OCI-LY7 (cell line): Measurements from ENCODE around the gene PHF1. TPM values are rescaled to one million over a fixed set of nuclear protein-coding genes. Genes with fewer than 3 reads are reported as not detected.
"Not testable (repeated sequence)": the region's sequence is repeated elsewhere in the genome, so short reads cannot be mapped to it uniquely, and the experiment has no call there.

ENCODE experiments used
- BruUV-seq: library from RNA; stranded (reverse); fragments of 400-500 nt; replicated peaks from 2 replicates; lab custom pipeline; 2021; lab: Mats Ljungman, UMichigan
- CTCF ChIA-PET: fragments of 300-600 bp; sonication (Branson Sonifier 250); formaldehyde crosslinking; loops from one replicate; lab custom pipeline; 2022; ENCODE audit warnings: antibody characterized with exemption; ENCODE audit not compliant: unreplicated experiment; lab: Charles Lee
- POLR2A ChIA-PET: fragments of 300-600 bp; sonication (Branson Sonifier 250); formaldehyde crosslinking; loops from one replicate; lab custom pipeline; 2022; ENCODE audit warnings: antibody characterized with exemption; lab: Charles Lee
- DNase-seq: peaks from one replicate; pipeline ENCODE4 v3.0.0-alpha.2; 2015; ENCODE audit warnings: low spot score
- H2AFZ ChIP-seq: fragments of 200-600 bp; sonication (generic), shearing (Covaris generic); 2 replicates; pipeline ENCODE4 v1.6.1; 2014; ENCODE audit warnings: mild to moderate bottlenecking, antibody characterized with exemption, low read length, moderate library complexity
- H3K27ac ChIP-seq: fragments of 200-600 bp; sonication (generic); 2 replicates; pipeline ENCODE4 v1.5.1; 2014; ENCODE audit warnings: mixed run types, low read depth, mild to moderate bottlenecking, moderate library complexity, low read length, inconsistent platforms; ENCODE audit not compliant: poor library complexity, severe bottlenecking
- H3K36me3 ChIP-seq: fragments of 200-600 bp; sonication (generic); 2 replicates; pipeline ENCODE4 v1.6.1; 2014; ENCODE audit warnings: mild to moderate bottlenecking, antibody characterized with exemption, low read length, moderate library complexity, mixed read lengths; ENCODE audit not compliant: insufficient read depth
- H3K4me1 ChIP-seq: fragments of 200-600 bp; sonication (generic); 2 replicates; pipeline ENCODE4 v1.5.1; 2014; ENCODE audit warnings: mild to moderate bottlenecking, low read length; ENCODE audit not compliant: insufficient read depth, poor library complexity, severe bottlenecking
- H3K4me2 ChIP-seq: fragments of 200-600 bp; sonication (generic); 2 replicates; pipeline ENCODE4 v1.6.1; 2014; ENCODE audit warnings: mild to moderate bottlenecking, low read length
- H3K4me3 ChIP-seq: fragments of 200-600 bp; sonication (generic); 2 replicates; pipeline ENCODE4 v1.5.1; 2014; ENCODE audit warnings: mild to moderate bottlenecking, low read depth, low read length; ENCODE audit not compliant: poor library complexity, severe bottlenecking
- H3K79me2 ChIP-seq: fragments of 200-600 bp; sonication (generic); 2 replicates; pipeline ENCODE4 v1.6.1; 2016; ENCODE audit warnings: low read depth, mild to moderate bottlenecking, low read length, moderate library complexity, mixed read lengths; ENCODE audit not compliant: insufficient read depth
- H3K9me2 ChIP-seq: fragments of 200-600 bp; sonication (generic); 2 replicates; pipeline ENCODE4 v1.6.1; 2016; ENCODE audit warnings: mild to moderate bottlenecking, low read length, mixed read lengths; ENCODE audit not compliant: insufficient read depth
- H3K9me3 ChIP-seq: fragments of 200-600 bp; sonication (generic); 2 replicates; pipeline ENCODE4 v1.6.1; 2014; ENCODE audit warnings: mild to moderate bottlenecking, mixed run types, low read length, mixed read lengths
- H4K20me1 ChIP-seq: fragments of 200-600 bp; sonication (generic); 2 replicates; pipeline ENCODE4 v1.6.1; 2014; ENCODE audit warnings: mild to moderate bottlenecking, antibody characterized with exemption, low read length, moderate library complexity, mixed read lengths; ENCODE audit not compliant: insufficient read depth
- CTCF ChIP-seq: fragments of 200-600 bp; sonication (generic); conservative IDR thresholded peaks from 2 replicates; pipeline ENCODE4 v1.5.1; 2014; ENCODE audit warnings: mild to moderate bottlenecking, antibody characterized with exemption, low read length, moderate library complexity, mixed read lengths
- EZH2phosphoT487 ChIP-seq: fragments of 200-600 bp; sonication (generic); IDR thresholded peaks from 2 replicates; pipeline ENCODE4 v1.6.1; 2018; ENCODE audit warnings: low read depth, borderline replicate concordance, mild to moderate bottlenecking, mixed run types, antibody characterized with exemption, low read length, moderate library complexity, mixed read lengths
- intact Hi-C: fragments of 100-400 bp; cut with micrococcal nuclease; formaldehyde crosslinking; loops from one replicate; pipeline ENCODE4 v1.10.0; 2022; ENCODE audit not compliant: unreplicated experiment
- total RNA-seq, 2 experiments: library from RNA; depleted of rRNA in 1 of 2; stranded (reverse); fragments of >200 nt in 1 of 2; shearing (Covaris generic) in 1 of 2; gene quantifications; 2 replicates each; pipeline ENCODE4 v1.2.3, GENCODE V29; 2014 to 2022

PHF1 gene
- total RNA-seq, 2 experiments from 2014 or later = 19.9 to 30.2 TPM

DNA sequence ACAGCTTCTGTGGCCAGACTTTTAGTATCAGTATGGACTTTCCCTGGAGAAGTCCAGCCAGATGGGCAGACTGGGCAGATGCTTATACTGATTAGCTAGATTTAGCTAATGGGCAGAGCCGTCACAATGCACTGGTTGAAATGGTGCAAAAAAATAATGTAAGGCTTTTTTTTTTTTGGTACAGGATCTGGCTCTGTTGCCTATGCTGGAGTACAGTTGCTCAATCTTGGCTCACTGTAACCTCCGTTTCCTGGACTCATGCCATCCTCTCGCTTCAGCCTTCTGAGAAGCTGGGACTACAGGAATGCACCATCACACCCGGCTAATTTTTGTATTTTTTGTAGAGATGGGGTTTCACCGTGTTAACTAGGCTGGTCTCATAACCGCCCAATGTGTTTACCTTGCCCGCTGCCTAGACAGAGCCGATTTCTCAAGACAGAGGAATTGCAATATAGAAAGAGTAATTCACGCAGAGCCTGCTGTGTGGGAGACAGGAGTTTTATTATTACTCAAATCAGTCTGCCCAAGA is 35.6 kb upstream of the PHF1 start:
- Histone ChIP-seq H4K20me1 (no peaks in the 10 kb centered on the region), H3K27ac (no peak overlapping the region), H3K4me2 (no peak overlapping the region), H3K79me2 (no peaks in the 10 kb centered on the region), H2AFZ (no peak overlapping the region), H3K9me3 (no peaks in the 10 kb centered on the region), H3K36me3 (no peaks in the 10 kb centered on the region), H3K9me2 (no peaks in the 10 kb centered on the region), H3K4me3 (no peak overlapping the region), H3K4me1 (peaks cover 10% of the 10 kb centered on the region)
- DNase-seq = no peak
- POLR2A ChIA-PET = interaction anchor here (0.7 kb wide), 1 partner anchor 25 kb away, joined by 4 read pairs; no protein-coding TSS in a partner anchor
- CTCF ChIA-PET = interaction anchor here (1.4 kb wide), 1 partner anchor 14 kb away, joined by 5 read pairs; no protein-coding TSS in a partner anchor
- no TSS peak for BruUV-seq
- TF ChIP-seq EZH2phosphoT487 (no peak), CTCF (no peak)
- intact Hi-C loops = no loop called here

- Histone ChIP-seq H2AFZ (no peak overlapping the region), H3K4me2 (no peak overlapping the region), H3K4me1 (peaks cover 10% of the 10 kb centered on the region), H3K9me2 (no peaks in the 10 kb centered on the region), H3K9me3 (no peaks in the 10 kb centered on the region), H3K79me2 (no peaks in the 10 kb centered on the region), H3K36me3 (no peaks in the 10 kb centered on the region), H4K20me1 (no peaks in the 10 kb centered on the region), H3K4me3 (no peak overlapping the region), H3K27ac (no peak overlapping the region)
- BruUV-seq = no TSS peak
- intact Hi-C loops = no loop called here
- DNase-seq = no peak
- CTCF ChIA-PET = no interaction called here
- TF ChIP-seq CTCF (no peak), EZH2phosphoT487 (no peak)
- POLR2A ChIA-PET = no interaction called here
Measured at GRCh38 chr6:33377171-33377570, 33.6 kb upstream of the PHF1 start.

DNA sequence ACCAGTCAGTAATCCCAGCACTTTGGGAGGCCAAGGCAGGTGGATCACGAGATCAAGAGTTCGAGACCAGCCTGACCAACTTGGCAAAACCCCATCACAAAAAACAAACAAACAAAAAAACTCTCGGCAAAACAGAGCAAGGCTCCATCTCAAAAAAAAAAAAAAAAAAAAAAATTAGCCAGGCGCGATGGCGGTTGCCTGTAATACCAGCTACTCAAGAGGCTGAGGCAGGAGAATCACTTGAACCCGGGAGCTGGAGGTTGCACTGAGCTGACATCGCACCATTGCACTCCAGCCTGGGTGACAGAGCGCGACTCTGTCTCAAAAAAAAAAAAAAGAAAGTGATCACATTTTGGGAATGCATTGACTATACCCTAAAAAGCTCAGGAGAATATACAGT is 31.6 kb upstream of the PHF1 start:
- H4K20me1 ChIP-seq, H3K27ac ChIP-seq, H3K4me3 ChIP-seq, H3K9me3 ChIP-seq, H3K9me2 ChIP-seq, H3K36me3 ChIP-seq, POLR2A ChIA-PET, BruUV-seq, H3K4me2 ChIP-seq, H2AFZ ChIP-seq, H3K79me2 ChIP-seq, DNase-seq, intact Hi-C loops, H3K4me1 ChIP-seq, CTCF ChIA-PET: not testable (repeated sequence)
